Esophagus squamous epithelium (tissue), 4 donors: Measurements from ENCODE around the gene FLNB.

Experiments
- POLR2A ChIP-seq, 4 donors: fragments of 450-650 bp; IDR thresholded peaks; one replicate each; pipeline ENCODE4 v1.6.1; 2017; ENCODE audit warnings: antibody characterized with exemption in 4 of 4, mild to moderate bottlenecking in 4 of 4, moderate library complexity in 3 of 4
- TF ChIP-seq, protein P1 (sequence below), 6 experiments: fragments of 450-650 bp in 4 of 6; fragments of 200-600 bp in 2 of 6; sonication (generic) in 2 of 6; IDR thresholded peaks; one replicate each; pipeline ENCODE4 v1.5.1; 2016 to 2019; ENCODE audit warnings: antibody characterized with exemption in 6 of 6, mild to moderate bottlenecking in 4 of 6, moderate library complexity in 4 of 6

- TF ChIP-seq POLR2A (IDR thresholded peaks at IDR 0.05), result no peak
- TF ChIP-seq, protein P1, sequence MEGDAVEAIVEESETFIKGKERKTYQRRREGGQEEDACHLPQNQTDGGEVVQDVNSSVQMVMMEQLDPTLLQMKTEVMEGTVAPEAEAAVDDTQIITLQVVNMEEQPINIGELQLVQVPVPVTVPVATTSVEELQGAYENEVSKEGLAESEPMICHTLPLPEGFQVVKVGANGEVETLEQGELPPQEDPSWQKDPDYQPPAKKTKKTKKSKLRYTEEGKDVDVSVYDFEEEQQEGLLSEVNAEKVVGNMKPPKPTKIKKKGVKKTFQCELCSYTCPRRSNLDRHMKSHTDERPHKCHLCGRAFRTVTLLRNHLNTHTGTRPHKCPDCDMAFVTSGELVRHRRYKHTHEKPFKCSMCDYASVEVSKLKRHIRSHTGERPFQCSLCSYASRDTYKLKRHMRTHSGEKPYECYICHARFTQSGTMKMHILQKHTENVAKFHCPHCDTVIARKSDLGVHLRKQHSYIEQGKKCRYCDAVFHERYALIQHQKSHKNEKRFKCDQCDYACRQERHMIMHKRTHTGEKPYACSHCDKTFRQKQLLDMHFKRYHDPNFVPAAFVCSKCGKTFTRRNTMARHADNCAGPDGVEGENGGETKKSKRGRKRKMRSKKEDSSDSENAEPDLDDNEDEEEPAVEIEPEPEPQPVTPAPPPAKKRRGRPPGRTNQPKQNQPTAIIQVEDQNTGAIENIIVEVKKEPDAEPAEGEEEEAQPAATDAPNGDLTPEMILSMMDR (IDR thresholded peaks at IDR 0.05), result no peak
Observed at GRCh38 chr3:57981483-57982087, 26.6 kb upstream of the FLNB start.
